MM.1S (cell line): Measurements from ENCODE around the gene MSLN.

Experiments
- DNase-seq: peaks from one replicate; pipeline ENCODE4 v3.0.0-alpha.2; 2015
- H2AFZ ChIP-seq: fragments of 300-600 bp; sonication (generic); 2 replicates; pipeline ENCODE4 v1.6.0; 2016; ENCODE audit warnings: antibody characterized with exemption, low read length
- H3F3A ChIP-seq: fragments of 300-600 bp; sonication (generic); 2 replicates; pipeline ENCODE4 v1.6.1; 2016; ENCODE audit warnings: mild to moderate bottlenecking, antibody characterized with exemption, low read length, moderate library complexity, mixed read lengths; ENCODE audit not compliant: insufficient read depth
- H3K27ac ChIP-seq: fragments of 300-600 bp; sonication (generic); 2 replicates; pipeline ENCODE4 v1.5.1; 2016; ENCODE audit warnings: mild to moderate bottlenecking, low read length
- H3K27me3 ChIP-seq: fragments of 300-600 bp; sonication (generic); replicated peaks from 2 replicates; pipeline ENCODE4 v1.6.0; 2016; ENCODE audit warnings: low read length; ENCODE audit not compliant: insufficient read depth
- H3K36me3 ChIP-seq: fragments of 300-600 bp; sonication (generic); replicated peaks from 2 replicates; pipeline ENCODE4 v1.6.1; 2016; ENCODE audit warnings: mild to moderate bottlenecking, low read length, mixed read lengths; ENCODE audit not compliant: insufficient read depth
- H3K4me1 ChIP-seq: fragments of 300-600 bp; sonication (generic); 2 replicates; pipeline ENCODE4 v1.6.1; 2016; ENCODE audit warnings: low read length, mixed read lengths
- H3K4me2 ChIP-seq: fragments of 300-600 bp; sonication (generic); 2 replicates; pipeline ENCODE4 v1.6.0; 2016; ENCODE audit warnings: low read depth, low read length
- H3K4me3 ChIP-seq: fragments of 300-600 bp; sonication (generic); 2 replicates; pipeline ENCODE4 v1.5.1; 2016; ENCODE audit warnings: low read length, mixed read lengths
- H3K79me2 ChIP-seq: fragments of 300-600 bp; sonication (generic); 2 replicates; pipeline ENCODE4 v1.6.1; 2016; ENCODE audit warnings: mixed run types, low read length, mixed read lengths
- H3K9ac ChIP-seq: fragments of 300-600 bp; sonication (generic); 2 replicates; pipeline ENCODE4 v1.6.1; 2016; ENCODE audit warnings: low read length, mixed read lengths
- H3K9me2 ChIP-seq: fragments of 300-600 bp; sonication (generic); replicated peaks from 2 replicates; pipeline ENCODE4 v1.6.1; 2016; ENCODE audit warnings: mild to moderate bottlenecking, low read length, mixed read lengths; ENCODE audit not compliant: insufficient read depth
- H3K9me3 ChIP-seq: fragments of 300-600 bp; sonication (generic); replicated peaks from 2 replicates; pipeline ENCODE4 v1.6.1; 2016; ENCODE audit warnings: mild to moderate bottlenecking, low read length, mixed read lengths; ENCODE audit not compliant: insufficient read depth
- H4K20me1 ChIP-seq: fragments of 300-600 bp; sonication (generic); 2 replicates; pipeline ENCODE4 v1.6.1; 2016; ENCODE audit warnings: mild to moderate bottlenecking, low read length, moderate library complexity, mixed read lengths; ENCODE audit not compliant: insufficient read depth
- EZH2 ChIP-seq: fragments of 300-600 bp; sonication (generic); optimal IDR thresholded peaks from 2 replicates; pipeline ENCODE3; 2017; ENCODE audit warnings: low read depth, mild to moderate bottlenecking, antibody characterized with exemption, low read length, mixed read lengths
- EZH2phosphoT487 ChIP-seq: fragments of 300-600 bp; sonication (generic); IDR thresholded peaks from 2 replicates; pipeline ENCODE4 v1.6.1; 2018; ENCODE audit warnings: antibody characterized with exemption, low read length
- TF ChIP-seq, protein P1 (sequence below): fragments of 300-600 bp; sonication (generic); IDR thresholded peaks from 2 replicates; pipeline ENCODE4 v1.5.1; 2016; ENCODE audit warnings: antibody characterized with exemption, low read length, mixed read lengths

The MSLN gene

DNA sequence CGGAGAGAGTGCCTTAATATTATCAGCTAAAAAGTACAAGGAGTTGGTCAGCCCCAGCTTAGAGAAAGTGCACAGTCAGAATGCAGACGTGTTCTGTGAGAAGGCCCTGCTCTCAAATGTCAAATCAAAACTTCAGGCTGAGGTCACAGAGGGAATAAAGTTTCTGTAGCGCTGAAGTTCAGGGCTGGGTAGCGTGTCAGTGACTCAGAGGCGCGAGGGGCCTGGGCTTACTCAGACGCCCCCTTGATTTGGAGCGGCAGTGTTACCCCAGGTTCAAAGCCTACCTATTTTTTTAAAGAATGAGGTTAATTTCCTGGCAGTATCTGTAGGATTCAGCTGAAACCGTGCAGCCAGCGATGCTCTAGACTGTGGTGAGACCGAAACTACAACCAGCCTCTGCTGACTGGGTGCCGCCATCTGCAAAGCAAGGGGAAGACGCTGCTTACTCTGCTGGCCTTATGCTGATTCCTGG is 24.5 kb upstream of the MSLN start:
- Histone ChIP-seq H3K9ac (peak overlapping the region; percentile 4; the same call in 1 of the 2 replicates), H2AFZ (no peak overlapping the region), H3K4me2 (peak overlapping the region; percentile 69), H4K20me1 (no peaks in the 10 kb centered on the region), H3K79me2 (peaks cover 15% of the 10 kb centered on the region), H3K9me2 (no peaks in the 10 kb centered on the region), H3K27me3 (no peaks in the 10 kb centered on the region), H3K27ac (peak overlapping the region; percentile 79), H3K4me1 (peaks cover 38% of the 10 kb centered on the region), H3K4me3 (no peak overlapping the region), H3K9me3 (no peaks in the 10 kb centered on the region), H3K36me3 (no peaks in the 10 kb centered on the region), H3F3A (peaks cover 25% of the 10 kb centered on the region)
- peak; percentile 88 for DNase-seq
- TF ChIP-seq EZH2 (no peak), EZH2phosphoT487 (no peak)
- TF ChIP-seq, protein P1, sequence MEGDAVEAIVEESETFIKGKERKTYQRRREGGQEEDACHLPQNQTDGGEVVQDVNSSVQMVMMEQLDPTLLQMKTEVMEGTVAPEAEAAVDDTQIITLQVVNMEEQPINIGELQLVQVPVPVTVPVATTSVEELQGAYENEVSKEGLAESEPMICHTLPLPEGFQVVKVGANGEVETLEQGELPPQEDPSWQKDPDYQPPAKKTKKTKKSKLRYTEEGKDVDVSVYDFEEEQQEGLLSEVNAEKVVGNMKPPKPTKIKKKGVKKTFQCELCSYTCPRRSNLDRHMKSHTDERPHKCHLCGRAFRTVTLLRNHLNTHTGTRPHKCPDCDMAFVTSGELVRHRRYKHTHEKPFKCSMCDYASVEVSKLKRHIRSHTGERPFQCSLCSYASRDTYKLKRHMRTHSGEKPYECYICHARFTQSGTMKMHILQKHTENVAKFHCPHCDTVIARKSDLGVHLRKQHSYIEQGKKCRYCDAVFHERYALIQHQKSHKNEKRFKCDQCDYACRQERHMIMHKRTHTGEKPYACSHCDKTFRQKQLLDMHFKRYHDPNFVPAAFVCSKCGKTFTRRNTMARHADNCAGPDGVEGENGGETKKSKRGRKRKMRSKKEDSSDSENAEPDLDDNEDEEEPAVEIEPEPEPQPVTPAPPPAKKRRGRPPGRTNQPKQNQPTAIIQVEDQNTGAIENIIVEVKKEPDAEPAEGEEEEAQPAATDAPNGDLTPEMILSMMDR: no peak

DNA sequence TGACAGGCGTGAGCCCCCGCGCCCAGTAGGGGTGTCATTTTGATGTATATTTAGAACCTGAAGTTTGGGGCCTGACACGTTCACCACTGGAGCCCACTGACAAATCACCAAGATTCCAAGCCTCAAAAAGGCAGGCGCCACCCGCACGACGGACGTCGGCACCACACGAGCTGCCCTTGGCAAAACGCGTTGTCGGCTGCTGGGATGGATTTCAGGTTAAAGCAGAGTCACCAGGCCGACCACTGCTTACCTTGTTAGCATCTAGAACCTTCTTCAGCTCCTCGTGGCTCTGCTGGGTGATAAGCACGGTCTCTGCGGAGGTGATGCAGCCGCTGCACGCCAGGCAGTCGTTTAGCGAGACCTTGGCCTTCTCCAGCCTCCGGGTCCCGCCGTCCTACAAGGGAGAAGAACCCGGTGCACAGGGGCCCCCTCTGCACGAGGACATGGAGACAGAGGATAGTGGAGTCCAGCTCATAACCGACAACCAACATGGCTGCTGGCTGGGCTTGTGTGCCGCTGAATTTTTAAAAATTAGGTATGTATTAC is 23.5 kb upstream of the MSLN start:
- Histone ChIP-seq H3K36me3 (no peaks in the 10 kb centered on the region), H3K4me2 (no peak overlapping the region), H3F3A (peaks cover 25% of the 10 kb centered on the region), H3K4me3 (no peak overlapping the region), H3K9ac (no peak overlapping the region), H3K79me2 (peaks cover 15% of the 10 kb centered on the region), H3K9me3 (no peaks in the 10 kb centered on the region), H3K9me2 (no peaks in the 10 kb centered on the region), H3K4me1 (peaks cover 38% of the 10 kb centered on the region), H4K20me1 (no peaks in the 10 kb centered on the region), H3K27ac (no peak overlapping the region), H2AFZ (no peak overlapping the region), H3K27me3 (no peaks in the 10 kb centered on the region)
- no peak for DNase-seq
- no peak for TF ChIP-seq EZH2
- TF ChIP-seq, protein P1: no peak
- TF ChIP-seq EZH2phosphoT487: no peak

DNA sequence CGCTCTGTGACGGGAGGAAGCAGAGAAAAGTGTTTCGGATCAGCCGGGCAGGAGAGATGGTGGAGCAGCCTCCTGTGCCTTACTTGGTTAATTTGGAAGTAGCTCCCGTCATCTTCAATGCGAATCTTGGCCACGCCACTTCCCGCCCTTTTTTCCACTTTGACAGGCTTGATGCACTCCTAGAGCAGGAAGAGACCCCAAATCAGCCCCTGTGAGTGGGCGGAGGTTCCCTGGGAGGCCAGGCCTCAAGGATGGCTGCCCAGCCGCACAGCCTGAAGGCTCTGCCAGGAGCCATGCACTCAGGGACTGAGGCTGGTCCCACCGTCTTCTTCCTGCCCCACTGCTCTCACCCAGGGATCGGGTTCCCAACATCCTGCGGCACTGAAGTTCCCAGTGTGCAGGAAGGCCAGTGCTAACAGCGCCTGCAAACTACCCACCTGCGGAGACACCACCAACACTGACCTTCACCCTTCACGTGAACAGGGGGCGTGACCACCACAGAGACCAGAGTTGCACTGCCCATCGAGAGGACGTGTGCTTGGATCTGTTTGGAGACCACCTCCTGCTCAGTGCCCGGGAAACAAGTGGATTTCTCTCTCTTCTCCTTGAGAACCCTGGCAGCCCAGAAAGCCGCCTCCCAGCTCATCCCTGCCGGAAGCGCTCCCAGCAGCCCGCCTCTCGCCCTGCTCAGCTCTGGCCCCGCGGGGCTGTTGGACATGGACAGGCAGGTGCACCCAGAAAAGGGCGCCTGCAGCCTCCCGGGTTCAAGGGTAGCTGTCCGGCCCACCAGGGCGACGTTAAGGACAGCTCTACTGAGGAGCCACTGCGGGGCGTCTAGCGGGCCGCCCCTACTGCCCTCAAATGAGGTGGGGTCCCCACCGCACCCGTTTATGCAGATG is 20.7 kb upstream of the MSLN start:
- H3F3A ChIP-seq: peaks cover 24% of the 10 kb centered on the region
- peak overlapping the region; percentile 94 for H3K4me2 ChIP-seq
- peaks cover 15% of the 10 kb centered on the region for H3K79me2 ChIP-seq
- no peaks in the 10 kb centered on the region for H3K9me2 ChIP-seq
- H3K9ac ChIP-seq: peak overlapping the region; percentile 93
- DNase-seq: no peak
- no peak overlapping the region for H3K27ac ChIP-seq
- no peaks in the 10 kb centered on the region for H3K9me3 ChIP-seq
- H3K36me3 ChIP-seq: no peaks in the 10 kb centered on the region
- H2AFZ ChIP-seq: peak overlapping the region; percentile 98
- H4K20me1 ChIP-seq: no peaks in the 10 kb centered on the region
- H3K4me1 ChIP-seq: peaks cover 35% of the 10 kb centered on the region
- TF ChIP-seq, protein P1: no peak
- TF ChIP-seq EZH2: no peak
- TF ChIP-seq EZH2phosphoT487: no peak
- H3K4me3 ChIP-seq: peak overlapping the region; percentile 96
- peaks cover 18% of the 10 kb centered on the region for H3K27me3 ChIP-seq
